OCI-LY3 (cell line): ENCODE results near the gene PRKAR1B.

Source experiments
- H2AFZ ChIP-seq: fragments of 200-600, 300-600 bp; shearing (Covaris generic); 2 replicates; pipeline ENCODE4 v1.6.0; 2014; ENCODE audit warnings: antibody characterized with exemption, low read depth, low read length
- H3K27ac ChIP-seq: fragments of 200-600, 300-600 bp; sonication (generic); 2 replicates; pipeline ENCODE4 v1.5.1; 2014; ENCODE audit warnings: mild to moderate bottlenecking, low read length, moderate library complexity, mixed read lengths
- H3K27me3 ChIP-seq: fragments of 200-600, 300-600 bp; sonication (generic); 2 replicates; pipeline ENCODE4 v1.6.1; 2014; ENCODE audit warnings: low read depth, low read length, mixed read lengths
- H3K36me3 ChIP-seq: fragments of 200-600, 300-600 bp; sonication (generic); replicated peaks from 2 replicates; pipeline ENCODE3; 2014; ENCODE audit warnings: low read depth, low read length, mixed read lengths
- H3K4me1 ChIP-seq: fragments of 300-600, 200-600 bp; sonication (generic); 2 replicates; pipeline ENCODE4 v1.6.1; 2014; ENCODE audit warnings: low read length, mixed read lengths
- H3K4me2 ChIP-seq: fragments of 200-600, 300-600 bp; sonication (generic); 2 replicates; pipeline ENCODE4 v1.6.1; 2014; ENCODE audit warnings: low read length, mixed read lengths
- H3K4me3 ChIP-seq: fragments of 300-600, 200-600 bp; sonication (generic); 2 replicates; pipeline ENCODE4 v1.5.1; 2014; ENCODE audit warnings: antibody characterized with exemption, mild to moderate bottlenecking, low read length, moderate library complexity
- H3K79me2 ChIP-seq: fragments of 300-600, 200-600 bp; shearing (Covaris generic); 2 replicates; pipeline ENCODE4 v1.6.1; 2014; ENCODE audit warnings: mild to moderate bottlenecking, low read length, mixed read lengths
- H3K9ac ChIP-seq: fragments of 300-600, 200-600 bp; shearing (Covaris generic); 2 replicates; pipeline ENCODE4 v1.6.0; 2014; ENCODE audit warnings: mild to moderate bottlenecking, low read length, moderate library complexity
- H3K9me3 ChIP-seq: fragments of 200-600, 300-600 bp; shearing (Covaris generic); 2 replicates; pipeline ENCODE4 v1.6.1; 2014; ENCODE audit warnings: low read length, mixed read lengths; ENCODE audit not compliant: insufficient read depth
- H4K20me1 ChIP-seq: fragments of 200-600, 300-600 bp; sonication (generic); 2 replicates; pipeline ENCODE4 v1.6.1; 2016; ENCODE audit warnings: low read length, mixed read lengths; ENCODE audit not compliant: insufficient read depth
- EZH2phosphoT487 ChIP-seq: fragments of 200-600 bp; shearing (Covaris generic); IDR thresholded peaks from 2 replicates; pipeline ENCODE4 v1.6.1; 2018; ENCODE audit warnings: antibody characterized with exemption, mixed run types, low read depth
- TF ChIP-seq, protein P1 (sequence below): fragments of 200-600, 300-600 bp; sonication (generic); IDR thresholded peaks from 2 replicates; pipeline ENCODE4 v1.5.1; 2014; ENCODE audit warnings: antibody characterized with exemption, low read length, low read depth

The PRKAR1B gene

DNA sequence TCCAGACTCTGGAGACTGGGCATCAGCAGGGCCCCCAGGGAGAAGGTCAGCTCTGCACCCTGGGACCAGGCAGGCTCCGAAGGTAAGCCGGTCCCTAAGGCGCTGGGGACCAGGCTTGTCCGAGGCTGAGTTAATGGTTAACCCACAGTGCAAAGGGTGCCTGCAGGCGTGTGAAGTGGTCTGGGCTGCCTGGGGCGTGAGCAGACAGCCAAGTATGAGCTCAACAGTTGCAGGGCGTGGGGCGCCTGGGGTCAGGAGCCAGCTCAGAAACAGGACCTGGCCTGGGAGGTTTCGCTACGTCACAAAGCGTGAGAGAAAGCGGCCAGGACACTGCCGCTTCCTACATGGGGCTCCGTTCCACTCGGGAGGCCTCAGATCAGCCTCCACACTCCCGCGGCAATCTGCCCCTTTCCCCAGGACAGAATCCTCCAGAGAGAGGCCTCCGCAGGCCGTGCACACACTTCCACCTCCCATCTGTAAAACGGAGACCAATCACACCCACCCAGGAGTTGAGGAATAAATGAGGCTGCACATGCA, 223.4 kb downstream of the PRKAR1B start:
- Histone ChIP-seq H3K79me2 (no peaks in the 10 kb centered on the region), H2AFZ (no peak overlapping the region), H3K4me2 (no peak overlapping the region), H4K20me1 (no peaks in the 10 kb centered on the region), H3K4me3 (no peak overlapping the region), H3K4me1 (no peaks in the 10 kb centered on the region), H3K9ac (no peak overlapping the region), H3K36me3 (no peaks in the 10 kb centered on the region), H3K27ac (no peak overlapping the region), H3K9me3 (no peaks in the 10 kb centered on the region), H3K27me3 (no peaks in the 10 kb centered on the region)
- TF ChIP-seq, protein P1, sequence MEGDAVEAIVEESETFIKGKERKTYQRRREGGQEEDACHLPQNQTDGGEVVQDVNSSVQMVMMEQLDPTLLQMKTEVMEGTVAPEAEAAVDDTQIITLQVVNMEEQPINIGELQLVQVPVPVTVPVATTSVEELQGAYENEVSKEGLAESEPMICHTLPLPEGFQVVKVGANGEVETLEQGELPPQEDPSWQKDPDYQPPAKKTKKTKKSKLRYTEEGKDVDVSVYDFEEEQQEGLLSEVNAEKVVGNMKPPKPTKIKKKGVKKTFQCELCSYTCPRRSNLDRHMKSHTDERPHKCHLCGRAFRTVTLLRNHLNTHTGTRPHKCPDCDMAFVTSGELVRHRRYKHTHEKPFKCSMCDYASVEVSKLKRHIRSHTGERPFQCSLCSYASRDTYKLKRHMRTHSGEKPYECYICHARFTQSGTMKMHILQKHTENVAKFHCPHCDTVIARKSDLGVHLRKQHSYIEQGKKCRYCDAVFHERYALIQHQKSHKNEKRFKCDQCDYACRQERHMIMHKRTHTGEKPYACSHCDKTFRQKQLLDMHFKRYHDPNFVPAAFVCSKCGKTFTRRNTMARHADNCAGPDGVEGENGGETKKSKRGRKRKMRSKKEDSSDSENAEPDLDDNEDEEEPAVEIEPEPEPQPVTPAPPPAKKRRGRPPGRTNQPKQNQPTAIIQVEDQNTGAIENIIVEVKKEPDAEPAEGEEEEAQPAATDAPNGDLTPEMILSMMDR = no peak
- no peak for TF ChIP-seq EZH2phosphoT487

DNA sequence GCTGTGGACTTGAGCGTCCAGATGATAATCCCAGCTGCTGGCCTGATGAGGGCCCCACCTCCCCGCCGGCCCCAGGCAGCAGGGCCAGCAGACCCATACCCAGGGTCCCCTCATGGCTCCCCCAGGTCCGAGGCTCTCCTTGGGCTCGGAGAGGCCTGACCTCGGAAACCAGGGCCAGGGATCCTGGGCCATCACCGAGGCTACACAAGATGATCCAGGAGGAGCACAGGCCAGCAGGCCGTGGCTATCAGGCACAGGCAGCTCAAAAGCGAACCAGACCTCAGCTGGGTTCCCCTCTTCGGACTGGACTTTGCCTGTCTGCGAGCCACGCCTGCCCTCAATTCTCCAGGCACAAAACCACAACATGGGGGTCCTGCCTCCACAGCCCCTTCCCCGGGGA, 224.8 kb downstream of the PRKAR1B start:
- Histone ChIP-seq H3K27ac (no peak overlapping the region), H2AFZ (no peak overlapping the region), H3K9ac (no peak overlapping the region), H3K36me3 (no peaks in the 10 kb centered on the region), H3K4me2 (no peak overlapping the region), H4K20me1 (no peaks in the 10 kb centered on the region), H3K4me1 (no peaks in the 10 kb centered on the region), H3K27me3 (no peaks in the 10 kb centered on the region), H3K79me2 (no peaks in the 10 kb centered on the region), H3K4me3 (no peak overlapping the region), H3K9me3 (no peaks in the 10 kb centered on the region)
- TF ChIP-seq, protein P1 = no peak
- TF ChIP-seq EZH2phosphoT487 = no peak

DNA sequence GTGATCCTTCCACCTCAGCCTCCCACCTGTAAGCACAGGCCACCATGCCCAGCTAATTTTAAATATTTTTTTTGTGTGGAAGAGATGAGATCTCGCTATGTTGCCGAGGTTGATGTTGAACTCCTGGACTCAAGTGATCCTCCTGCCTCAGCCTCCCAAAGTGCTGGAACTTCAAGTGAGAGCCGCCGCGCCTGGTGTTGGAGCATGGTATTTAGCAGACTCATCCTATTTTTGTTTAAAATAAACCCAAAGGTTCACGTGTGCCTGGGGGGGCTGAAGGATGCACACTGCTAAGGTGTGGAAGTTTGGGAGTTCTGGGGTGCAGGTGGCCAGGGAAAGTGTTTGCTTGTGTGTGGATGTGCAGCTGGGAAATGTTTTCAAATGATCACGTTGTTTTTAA, 225.6 kb downstream of the PRKAR1B start:
- Histone ChIP-seq H3K9ac (no peak overlapping the region), H3K4me3 (no peak overlapping the region), H3K4me2 (no peak overlapping the region), H3K79me2 (no peaks in the 10 kb centered on the region), H2AFZ (no peak overlapping the region), H3K9me3 (no peaks in the 10 kb centered on the region), H3K27ac (no peak overlapping the region), H4K20me1 (no peaks in the 10 kb centered on the region), H3K4me1 (no peaks in the 10 kb centered on the region), H3K36me3 (no peaks in the 10 kb centered on the region), H3K27me3 (no peaks in the 10 kb centered on the region)
- TF ChIP-seq EZH2phosphoT487 = no peak
- TF ChIP-seq, protein P1 = no peak

DNA sequence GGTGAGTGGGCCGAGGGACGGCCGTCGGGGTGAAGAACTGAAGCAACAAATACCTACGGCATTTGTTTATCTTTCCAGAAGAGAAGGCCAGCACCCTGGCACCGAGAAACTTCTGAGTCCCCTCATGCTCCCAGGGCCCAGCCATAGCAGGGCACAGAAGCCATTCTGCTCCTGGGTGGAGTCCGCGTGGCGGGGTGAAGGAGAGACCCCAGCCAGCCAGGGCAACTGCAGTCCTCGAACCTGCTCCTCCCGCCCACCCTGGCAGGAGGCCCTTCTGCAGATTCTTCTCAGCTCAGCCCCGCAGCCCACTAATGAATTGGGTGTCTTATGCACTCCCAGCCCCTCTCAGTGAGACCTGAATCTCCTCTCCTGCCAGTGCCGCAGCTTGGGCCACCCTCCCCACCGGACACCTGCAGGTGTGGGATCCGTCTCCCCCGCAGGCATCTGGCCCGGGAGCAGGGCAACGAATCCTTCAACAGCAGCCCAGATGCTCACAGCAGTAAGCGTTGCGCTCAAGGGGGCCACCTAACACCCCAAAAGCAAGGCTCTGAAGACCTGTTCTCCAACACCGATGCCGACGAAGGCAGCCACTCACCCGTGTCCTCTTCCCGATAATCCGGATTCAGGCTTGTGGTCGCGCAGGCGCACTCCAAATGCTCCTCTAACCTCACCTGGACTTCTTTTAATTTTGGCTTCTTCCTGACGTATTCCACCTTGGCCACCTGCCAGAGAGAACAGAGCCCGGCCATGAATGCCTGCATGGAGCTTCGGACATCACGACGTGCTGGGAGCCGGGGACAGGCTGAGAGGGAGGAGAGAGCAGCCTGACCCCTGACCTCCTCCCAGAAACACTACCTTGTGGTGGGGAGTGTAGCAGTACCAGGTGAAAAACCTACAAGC, 226.3 kb downstream of the PRKAR1B start:
- Histone ChIP-seq H2AFZ (no peak overlapping the region), H3K4me2 (no peak overlapping the region), H3K9ac (no peak overlapping the region), H4K20me1 (no peaks in the 10 kb centered on the region), H3K79me2 (no peaks in the 10 kb centered on the region), H3K9me3 (no peaks in the 10 kb centered on the region), H3K27me3 (no peaks in the 10 kb centered on the region), H3K36me3 (no peaks in the 10 kb centered on the region), H3K4me1 (no peaks in the 10 kb centered on the region), H3K4me3 (no peak overlapping the region), H3K27ac (no peak overlapping the region)
- TF ChIP-seq EZH2phosphoT487 = no peak
- TF ChIP-seq, protein P1 = no peak
